ENCODE results near the gene MPP3.

- TF ChIP-seq CTCF (IDR thresholded peaks at IDR 0.05; ENCODE audit: low read depth, low read length, poor library complexity, severe bottlenecking) (no peak), EZH2phosphoT487 (IDR thresholded peaks at IDR 0.05; ENCODE audit: borderline replicate concordance, low read length) (no peak)
Observed at GRCh38 chr17:43818966-43819365, 14.0 kb downstream of the MPP3 start.

All from DOHH2 (cell line).